ENCODE results near the gene TMEM266.
A peak's percentile ranks its signal among the peaks of the same experiment; 100 is the strongest.

Gene TMEM266

GRCh38 chr15:76233921-76234320 is 174.1 kb downstream of the TMEM266 start:
- Histone ChIP-seq H3K27ac (no peak overlapping the region), H3K4me1 (ENCODE audit: low read depth, poor library complexity, severe bottlenecking) (no peaks in the 10 kb centered on the region), H3K9ac (no peak overlapping the region), H3K27me3 (ENCODE audit: insufficient read depth, low read depth) (no peaks in the 10 kb centered on the region), H2AFZ (ENCODE audit: low read depth) (no peak overlapping the region), H3K4me2 (no peak overlapping the region), H3K36me3 (ENCODE audit: insufficient read depth) (no peaks in the 10 kb centered on the region), H3K79me2 (ENCODE audit: insufficient read depth, low read depth) (no peaks in the 10 kb centered on the region), H4K20me1 (ENCODE audit: insufficient read depth) (no peaks in the 10 kb centered on the region), H3K4me3 (IDR thresholded peaks at IDR 0.05; ENCODE audit: insufficient read depth, low read depth, low read length) (no peak overlapping the region)
- no peak for TF ChIP-seq CTCF (conservative IDR thresholded peaks at IDR 0.05; ENCODE audit: low read depth, low read length)

GRCh38 chr15:76234337-76234889 is 174.6 kb downstream of the TMEM266 start:
- no peak overlapping the region for H3K4me3 ChIP-seq (IDR thresholded peaks at IDR 0.05; ENCODE audit: insufficient read depth, low read depth, low read length)
- H3K4me2 ChIP-seq = no peak overlapping the region
- H3K4me1 ChIP-seq (ENCODE audit: low read depth, poor library complexity, severe bottlenecking) = no peaks in the 10 kb centered on the region
- H3K27ac ChIP-seq = no peak overlapping the region
- H3K79me2 ChIP-seq (ENCODE audit: insufficient read depth, low read depth) = no peaks in the 10 kb centered on the region
- no peaks in the 10 kb centered on the region for H3K27me3 ChIP-seq (ENCODE audit: insufficient read depth, low read depth)
- H3K36me3 ChIP-seq (ENCODE audit: insufficient read depth) = no peaks in the 10 kb centered on the region
- no peaks in the 10 kb centered on the region for H4K20me1 ChIP-seq (ENCODE audit: insufficient read depth)
- no peak overlapping the region for H2AFZ ChIP-seq (ENCODE audit: low read depth)
- TF ChIP-seq CTCF (conservative IDR thresholded peaks at IDR 0.05; ENCODE audit: low read depth, low read length) = no peak
- H3K9ac ChIP-seq = no peak overlapping the region

DNA sequence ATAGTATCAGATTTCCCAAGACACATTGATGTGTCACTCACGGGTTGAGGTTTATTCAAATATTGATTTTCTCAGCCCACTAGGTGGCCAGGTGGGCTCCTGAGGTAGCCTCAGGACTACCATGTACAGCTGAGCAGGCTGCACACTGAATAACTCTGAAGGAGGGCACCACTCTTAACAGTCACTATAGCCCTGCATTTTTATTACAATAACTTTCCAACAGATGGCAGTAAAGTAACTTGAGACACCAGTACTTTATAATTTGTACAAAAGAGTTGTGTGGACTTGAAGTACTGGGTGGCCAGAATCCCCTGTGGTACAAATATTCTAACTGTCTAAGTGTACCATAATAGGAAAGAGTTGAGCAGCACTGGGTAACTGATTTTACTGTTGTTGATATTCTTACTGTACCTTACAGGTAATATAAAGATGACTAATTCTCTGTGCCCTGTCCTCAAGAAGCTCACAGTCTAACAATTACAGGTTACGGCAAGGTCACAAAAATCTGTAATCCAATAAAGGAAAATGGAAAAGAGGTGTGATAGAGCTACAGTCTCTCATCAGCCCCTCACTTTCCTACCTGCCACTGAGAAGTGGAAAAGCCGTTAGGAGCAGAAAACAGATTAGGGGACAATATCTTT is 175.5 kb downstream of the TMEM266 start:
- TF ChIP-seq CTCF (conservative IDR thresholded peaks at IDR 0.05; ENCODE audit: low read depth, low read length) = peak; percentile 70
- no peak overlapping the region for H3K27ac ChIP-seq

DNA sequence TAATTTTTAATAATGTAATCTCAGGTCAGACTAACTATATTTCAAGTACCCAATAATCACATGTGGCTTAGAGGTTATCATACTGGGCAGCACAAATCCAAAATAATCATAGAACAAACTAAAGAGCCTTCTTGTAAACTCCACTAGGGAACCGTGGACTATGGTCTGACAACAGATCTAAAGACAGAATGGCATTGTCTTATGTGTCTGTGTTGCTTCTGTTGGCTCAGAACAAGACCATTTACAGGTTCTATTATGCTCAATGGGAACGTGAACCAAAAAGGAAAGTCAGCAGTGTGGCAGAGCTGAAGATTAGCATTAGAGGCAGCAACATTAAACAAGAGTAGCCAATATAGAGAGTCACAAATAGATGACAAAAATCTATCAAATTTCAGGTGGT is 176.6 kb downstream of the TMEM266 start:
- Histone ChIP-seq H3K4me1 (ENCODE audit: low read depth, poor library complexity, severe bottlenecking) (no peaks in the 10 kb centered on the region), H3K36me3 (ENCODE audit: insufficient read depth) (no peaks in the 10 kb centered on the region), H4K20me1 (ENCODE audit: insufficient read depth) (no peaks in the 10 kb centered on the region), H3K79me2 (ENCODE audit: insufficient read depth, low read depth) (no peaks in the 10 kb centered on the region), H3K4me2 (no peak overlapping the region), H2AFZ (ENCODE audit: low read depth) (no peak overlapping the region), H3K4me3 (IDR thresholded peaks at IDR 0.05; ENCODE audit: insufficient read depth, low read depth, low read length) (no peak overlapping the region), H3K27me3 (ENCODE audit: insufficient read depth, low read depth) (no peaks in the 10 kb centered on the region), H3K9ac (no peak overlapping the region), H3K27ac (no peak overlapping the region)
- no peak for TF ChIP-seq CTCF (conservative IDR thresholded peaks at IDR 0.05; ENCODE audit: low read depth, low read length)

More for the DNA sequence above, 175.5 kb downstream of the TMEM266 start:
- Histone ChIP-seq H3K4me1 (ENCODE audit: low read depth, poor library complexity, severe bottlenecking) (no peaks in the 10 kb centered on the region), H3K4me3 (IDR thresholded peaks at IDR 0.05; ENCODE audit: insufficient read depth, low read depth, low read length) (no peak overlapping the region), H3K9ac (no peak overlapping the region), H3K27me3 (ENCODE audit: insufficient read depth, low read depth) (no peaks in the 10 kb centered on the region), H3K4me2 (no peak overlapping the region), H3K36me3 (ENCODE audit: insufficient read depth) (no peaks in the 10 kb centered on the region), H4K20me1 (ENCODE audit: insufficient read depth) (no peaks in the 10 kb centered on the region), H2AFZ (ENCODE audit: low read depth) (no peak overlapping the region), H3K79me2 (ENCODE audit: insufficient read depth, low read depth) (no peaks in the 10 kb centered on the region)

Measured in KMS-11 (cell line).